ENCODE data around the gene RPS28.

Gene RPS28

DNA sequence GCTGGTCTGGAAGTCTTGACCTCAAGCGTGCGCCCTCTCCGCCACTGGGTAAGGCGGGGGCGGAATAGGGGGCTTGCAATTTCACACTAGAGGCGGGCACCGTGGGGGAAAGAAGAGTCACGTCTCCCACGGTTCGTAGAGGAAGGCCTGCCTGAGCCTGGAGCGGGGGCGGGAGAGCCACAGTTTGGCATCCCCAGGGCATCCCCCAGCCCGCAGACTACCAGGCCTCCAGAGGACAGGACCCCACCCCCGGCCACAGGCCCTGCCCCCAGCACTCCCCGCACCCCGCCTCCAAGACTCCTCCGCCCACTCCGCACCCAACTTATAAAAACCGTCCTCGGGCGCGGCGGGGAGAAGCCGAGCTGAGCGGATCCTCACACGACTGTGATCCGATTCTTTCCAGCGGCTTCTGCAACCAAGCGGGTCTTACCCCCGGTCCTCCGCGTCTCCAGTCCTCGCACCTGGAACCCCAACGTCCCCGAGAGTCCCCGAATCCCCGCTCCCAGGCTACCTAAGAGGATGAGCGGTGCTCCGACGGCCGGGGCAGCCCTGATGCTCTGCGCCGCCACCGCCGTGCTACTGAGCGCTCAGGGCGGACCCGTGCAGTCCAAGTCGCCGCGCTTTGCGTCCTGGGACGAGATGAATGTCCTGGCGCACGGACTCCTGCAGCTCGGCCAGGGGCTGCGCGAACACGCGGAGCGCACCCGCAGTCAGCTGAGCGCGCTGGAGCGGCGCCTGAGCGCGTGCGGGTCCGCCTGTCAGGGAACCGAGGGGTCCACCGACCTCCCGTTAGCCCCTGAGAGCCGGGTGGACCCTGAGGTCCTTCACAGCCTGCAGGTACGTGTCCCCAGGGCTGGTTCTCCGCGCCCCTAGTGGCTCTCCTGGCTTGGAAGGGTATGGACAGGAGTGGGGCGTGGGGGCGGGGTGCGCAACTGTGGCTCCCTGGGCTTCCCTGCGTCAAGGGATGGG lies 42.8 kb downstream of the RPS28 start, which contains the start of gene ANGPTL4:
TSS of gene ANGPTL4 (plus strand) at position 353 of the 969 bp plus-strand sequence. CDS start at position 520, 167 bp downstream.
- DNase-seq (ENCODE audit: low read depth): no peak
- TF ChIP-seq, protein P1, sequence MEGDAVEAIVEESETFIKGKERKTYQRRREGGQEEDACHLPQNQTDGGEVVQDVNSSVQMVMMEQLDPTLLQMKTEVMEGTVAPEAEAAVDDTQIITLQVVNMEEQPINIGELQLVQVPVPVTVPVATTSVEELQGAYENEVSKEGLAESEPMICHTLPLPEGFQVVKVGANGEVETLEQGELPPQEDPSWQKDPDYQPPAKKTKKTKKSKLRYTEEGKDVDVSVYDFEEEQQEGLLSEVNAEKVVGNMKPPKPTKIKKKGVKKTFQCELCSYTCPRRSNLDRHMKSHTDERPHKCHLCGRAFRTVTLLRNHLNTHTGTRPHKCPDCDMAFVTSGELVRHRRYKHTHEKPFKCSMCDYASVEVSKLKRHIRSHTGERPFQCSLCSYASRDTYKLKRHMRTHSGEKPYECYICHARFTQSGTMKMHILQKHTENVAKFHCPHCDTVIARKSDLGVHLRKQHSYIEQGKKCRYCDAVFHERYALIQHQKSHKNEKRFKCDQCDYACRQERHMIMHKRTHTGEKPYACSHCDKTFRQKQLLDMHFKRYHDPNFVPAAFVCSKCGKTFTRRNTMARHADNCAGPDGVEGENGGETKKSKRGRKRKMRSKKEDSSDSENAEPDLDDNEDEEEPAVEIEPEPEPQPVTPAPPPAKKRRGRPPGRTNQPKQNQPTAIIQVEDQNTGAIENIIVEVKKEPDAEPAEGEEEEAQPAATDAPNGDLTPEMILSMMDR (IDR thresholded peaks at IDR 0.05; ENCODE audit: low read depth, low read length, missing control alignments): no peak
- peak within 1 kb of the TSS; percentile 31 for H3K4me3 ChIP-seq (ENCODE audit: low read depth, low read length)

DNA sequence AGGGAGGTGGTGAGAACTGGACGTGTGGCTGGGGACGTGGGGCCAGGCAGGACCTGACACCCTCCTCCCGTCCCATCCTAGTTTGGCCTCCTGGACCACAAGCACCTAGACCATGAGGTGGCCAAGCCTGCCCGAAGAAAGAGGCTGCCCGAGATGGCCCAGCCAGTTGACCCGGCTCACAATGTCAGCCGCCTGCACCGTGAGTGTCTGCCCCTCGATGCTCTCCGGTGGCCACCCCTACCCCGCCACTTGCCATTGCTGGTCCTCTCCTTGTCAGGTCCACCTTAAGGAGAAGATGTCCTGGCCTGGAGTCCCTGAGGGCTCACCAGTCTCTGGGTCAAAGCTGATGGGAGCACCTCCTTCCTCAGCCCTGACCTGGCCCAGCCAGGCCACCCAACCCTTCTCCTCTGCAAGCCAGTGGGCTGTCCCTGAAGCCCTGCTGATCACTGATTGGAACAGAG lies 44.9 kb downstream of the RPS28 start:
- TF ChIP-seq, protein P1 (IDR thresholded peaks at IDR 0.05; ENCODE audit: low read depth, low read length, missing control alignments): no peak
- DNase-seq (ENCODE audit: low read depth): no peak
- H3K4me3 ChIP-seq (ENCODE audit: low read depth, low read length): no peak overlapping the region

DNA sequence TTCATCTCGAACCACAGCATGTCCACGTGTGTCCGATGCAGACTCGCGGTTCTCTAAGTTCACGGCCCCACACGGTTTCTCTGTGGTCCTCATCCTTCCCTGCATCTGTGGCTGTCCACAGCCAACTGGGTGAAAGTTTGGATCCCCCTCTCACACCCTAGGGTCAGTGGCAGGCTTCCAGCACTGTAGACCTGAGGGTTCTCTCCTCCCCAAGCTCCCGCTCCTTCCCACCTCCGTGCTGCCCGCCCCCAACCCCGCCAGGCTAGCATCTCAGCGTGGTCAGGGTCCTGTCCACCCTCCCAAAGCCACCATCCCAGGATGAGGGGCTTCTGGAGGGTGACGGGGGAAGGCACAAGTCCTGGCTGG lies 45.6 kb downstream of the RPS28 start:
- no peak overlapping the region for H3K4me3 ChIP-seq (ENCODE audit: low read depth, low read length)
- TF ChIP-seq, protein P1 (IDR thresholded peaks at IDR 0.05; ENCODE audit: low read depth, low read length, missing control alignments): no peak

DNA sequence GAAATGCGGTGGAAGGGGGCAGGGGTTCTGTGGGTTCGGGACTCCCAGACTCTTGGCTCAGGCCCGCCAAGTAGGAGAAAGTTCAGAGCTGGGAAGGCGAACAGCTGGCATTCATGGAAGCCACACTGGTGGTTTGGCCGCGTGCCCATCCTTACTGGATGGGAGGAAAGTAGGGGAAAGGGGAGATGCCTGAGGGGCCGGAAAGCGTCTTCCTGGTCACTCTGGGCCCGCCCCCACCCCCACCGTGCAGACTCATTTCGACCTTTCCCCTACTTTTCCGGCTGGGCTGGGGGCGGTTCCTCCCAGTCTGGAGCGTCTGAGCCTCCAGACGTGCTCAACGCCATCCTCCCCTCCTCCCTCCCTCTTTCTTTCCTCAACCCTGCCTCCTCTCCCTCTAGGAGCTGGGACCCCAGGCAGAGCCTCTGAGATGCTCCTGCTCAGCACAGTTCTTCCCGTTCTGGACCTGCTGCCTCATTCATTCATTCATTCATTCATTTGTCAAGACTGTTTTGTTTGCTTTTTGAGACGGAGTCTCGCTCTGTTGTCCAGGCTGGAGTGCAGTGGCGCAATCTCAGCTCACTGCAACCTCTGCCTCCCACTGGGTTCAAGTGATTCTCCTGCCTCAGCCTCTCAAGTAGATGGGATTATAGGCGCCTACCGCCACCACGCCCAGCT lies 46.2 kb downstream of the RPS28 start:
- TF ChIP-seq, protein P1 (IDR thresholded peaks at IDR 0.05; ENCODE audit: low read depth, low read length, missing control alignments): no peak
- H3K4me3 ChIP-seq (ENCODE audit: low read depth, low read length): no peak overlapping the region
- no peak for DNase-seq (ENCODE audit: low read depth)

More for the DNA sequence above, 45.6 kb downstream of the RPS28 start:
- no peak for DNase-seq (ENCODE audit: low read depth)

DNA sequence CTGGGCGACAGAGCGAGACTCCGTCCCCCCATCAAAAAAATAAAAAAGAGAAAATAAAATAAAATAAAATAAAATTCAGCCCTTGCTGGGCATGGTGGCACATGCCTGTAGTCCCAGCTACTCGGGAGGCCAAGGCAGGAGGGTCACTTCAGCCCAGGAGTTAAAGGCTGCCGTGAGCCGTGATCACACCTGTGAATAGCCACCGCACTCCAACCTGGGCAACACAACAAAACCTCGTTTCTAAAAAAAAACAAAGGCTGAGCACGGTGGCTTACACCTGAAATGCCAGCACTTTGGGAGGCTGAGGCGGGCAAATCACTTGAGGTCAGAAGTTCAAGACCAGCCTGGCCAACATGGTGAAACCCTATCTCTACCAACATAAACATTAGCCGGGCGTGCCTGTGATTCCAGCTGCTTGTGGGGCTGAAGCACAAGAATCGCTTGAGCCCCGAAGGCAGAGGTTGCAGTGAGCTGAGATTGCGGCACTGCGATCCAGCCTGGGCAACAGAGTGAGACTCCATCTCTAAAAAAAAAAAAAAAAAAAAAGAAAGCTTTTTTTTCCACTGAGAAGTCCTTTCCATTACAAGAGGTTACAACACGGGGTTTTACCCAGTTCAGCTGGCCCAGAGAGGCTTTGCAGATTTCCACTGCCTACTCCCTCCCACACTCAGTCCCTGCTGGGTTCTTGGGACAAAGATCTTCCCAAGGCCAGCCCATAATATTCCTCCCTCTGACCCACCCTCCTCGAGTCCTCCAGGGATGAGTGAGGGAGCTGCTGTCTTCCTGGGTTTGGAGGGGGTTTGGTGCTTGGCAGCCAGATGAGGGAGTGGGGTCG lies 49.1 kb downstream of the RPS28 start:
- no peak overlapping the region for H3K4me3 ChIP-seq (ENCODE audit: low read depth, low read length)
- TF ChIP-seq, protein P1 (IDR thresholded peaks at IDR 0.05; ENCODE audit: low read depth, low read length, missing control alignments): no peak
- DNase-seq (ENCODE audit: low read depth): no peak

DNA sequence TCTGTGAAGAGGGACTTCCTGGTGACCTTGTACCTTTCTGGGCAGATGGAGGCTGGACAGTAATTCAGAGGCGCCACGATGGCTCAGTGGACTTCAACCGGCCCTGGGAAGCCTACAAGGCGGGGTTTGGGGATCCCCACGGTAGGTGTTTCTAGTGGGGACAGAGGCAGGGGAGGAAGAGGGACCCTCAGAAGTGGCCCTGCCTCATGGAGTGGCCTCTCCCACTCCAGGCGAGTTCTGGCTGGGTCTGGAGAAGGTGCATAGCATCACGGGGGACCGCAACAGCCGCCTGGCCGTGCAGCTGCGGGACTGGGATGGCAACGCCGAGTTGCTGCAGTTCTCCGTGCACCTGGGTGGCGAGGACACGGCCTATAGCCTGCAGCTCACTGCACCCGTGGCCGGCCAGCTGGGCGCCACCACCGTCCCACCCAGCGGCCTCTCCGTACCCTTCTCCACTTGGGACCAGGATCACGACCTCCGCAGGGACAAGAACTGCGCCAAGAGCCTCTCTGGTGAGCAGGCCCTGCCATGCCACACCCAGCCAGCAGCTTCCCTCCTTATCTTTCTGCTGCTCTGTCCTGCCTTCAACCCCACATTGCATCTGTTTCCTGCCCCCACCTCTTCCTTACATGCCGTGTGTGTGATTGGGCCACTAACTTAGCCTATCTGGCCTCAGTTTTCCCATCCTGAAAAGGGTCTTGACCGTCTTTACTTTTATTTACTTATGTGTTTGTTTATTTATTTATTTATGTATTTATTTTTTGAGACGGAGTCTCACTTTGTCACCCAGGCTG lies 49.9 kb downstream of the RPS28 start:
- TF ChIP-seq, protein P1 (IDR thresholded peaks at IDR 0.05; ENCODE audit: low read depth, low read length, missing control alignments): no peak
- H3K4me3 ChIP-seq (ENCODE audit: low read depth, low read length): no peak overlapping the region
- no peak for DNase-seq (ENCODE audit: low read depth)

Measured in GM12864 (cell line).